Kidney tubule cell (primary cell): Measurements from ENCODE around the gene MAML2.

Source experiments
- DNase-seq: peaks from one replicate; pipeline ENCODE4 v3.0.0-alpha.2; 2018; ENCODE audit warnings: low spot score

The MAML2 gene

DNA sequence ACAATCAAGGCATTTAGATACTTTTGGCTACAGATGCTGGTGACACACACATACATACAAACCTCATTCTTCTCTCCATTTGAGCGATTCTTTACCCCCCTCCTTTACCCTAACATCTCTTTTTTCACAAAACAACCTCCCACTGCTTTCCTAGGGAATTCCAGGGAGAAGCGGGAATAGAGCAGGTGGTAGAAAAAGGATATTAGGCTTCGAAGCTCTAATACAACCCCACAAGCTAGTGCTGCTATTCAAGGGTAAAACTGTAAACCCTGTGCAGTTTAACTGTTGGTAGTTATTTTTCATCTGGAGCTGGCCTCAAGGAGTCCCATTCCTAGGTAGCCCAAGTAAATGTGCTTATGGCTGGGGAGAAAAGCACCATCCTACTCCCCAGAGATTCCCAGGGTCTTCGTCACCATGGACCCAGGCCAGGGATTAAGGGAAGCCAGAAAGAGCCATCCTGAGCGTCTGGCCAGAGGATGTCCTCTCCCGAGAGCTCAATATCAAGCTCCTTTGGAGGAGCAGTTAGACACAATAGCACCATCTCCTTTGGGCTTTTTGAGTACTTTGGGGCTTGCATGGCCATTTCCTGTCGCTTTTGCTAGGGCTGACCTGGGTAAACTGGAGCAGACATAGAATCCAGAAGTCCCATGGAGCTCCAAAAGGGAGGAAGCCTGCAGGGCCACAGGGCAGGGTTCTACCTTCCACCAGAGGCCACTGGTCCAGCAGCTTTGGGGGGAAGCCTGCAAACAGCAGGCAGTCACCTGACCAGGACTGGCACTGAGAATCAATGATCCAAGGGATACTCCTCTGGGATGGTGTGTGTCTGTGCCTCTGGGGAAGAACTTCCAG lies 3.1 kb downstream of the MAML2 start:
- DNase-seq, result peak; percentile 45

- peak; percentile 81 for DNase-seq
These were observed 3.9 kb downstream of the MAML2 start for GRCh38 chr11:96338910-96339705.

DNA sequence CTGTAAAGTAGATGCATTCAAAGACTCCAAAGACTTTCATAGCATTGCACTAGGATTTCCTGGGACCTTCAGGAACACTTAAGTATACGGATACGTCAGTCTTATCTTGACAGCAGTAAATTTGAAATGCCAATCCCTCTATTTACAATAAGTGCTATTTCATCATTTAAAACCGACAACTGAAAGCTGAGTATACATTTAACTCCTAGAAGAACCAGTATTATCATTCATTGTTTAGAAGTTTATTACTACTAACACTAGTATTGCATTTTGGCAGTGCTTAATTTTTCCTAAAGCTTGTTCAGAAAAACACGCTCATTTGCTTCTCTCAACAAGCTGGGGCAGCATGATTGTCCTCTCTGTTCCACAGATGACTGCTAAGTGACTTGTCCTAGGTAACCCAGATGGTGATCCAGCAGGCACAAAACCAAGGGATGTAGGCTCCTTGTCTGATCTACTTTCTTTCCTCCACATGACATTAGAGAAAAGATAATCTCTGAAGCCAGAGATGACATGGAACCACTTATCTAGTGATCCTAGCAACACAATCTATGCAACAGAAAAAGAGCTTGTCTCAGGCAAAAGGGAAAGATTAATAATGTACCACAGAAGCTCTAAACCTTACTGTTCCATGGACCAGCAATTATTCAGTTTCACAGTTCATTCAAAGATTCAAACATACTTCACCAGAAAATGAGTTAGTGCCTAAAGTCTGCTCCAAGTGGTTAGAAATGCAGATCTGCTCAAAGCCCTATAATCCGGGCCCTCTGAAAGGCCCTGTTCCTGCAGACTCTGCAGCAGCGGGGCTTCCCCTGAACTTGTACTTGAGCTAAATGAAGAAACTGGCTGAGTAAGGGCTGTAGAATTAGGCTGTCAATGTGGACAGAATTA lies 5.2 kb downstream of the MAML2 start:
- DNase-seq, result no peak

- DNase-seq, result no peak
These were observed 7.6 kb downstream of the MAML2 start for GRCh38 chr11:96335388-96335787.

- DNase-seq, result no peak
These were observed 8.8 kb downstream of the MAML2 start for GRCh38 chr11:96334219-96334618.

DNA sequence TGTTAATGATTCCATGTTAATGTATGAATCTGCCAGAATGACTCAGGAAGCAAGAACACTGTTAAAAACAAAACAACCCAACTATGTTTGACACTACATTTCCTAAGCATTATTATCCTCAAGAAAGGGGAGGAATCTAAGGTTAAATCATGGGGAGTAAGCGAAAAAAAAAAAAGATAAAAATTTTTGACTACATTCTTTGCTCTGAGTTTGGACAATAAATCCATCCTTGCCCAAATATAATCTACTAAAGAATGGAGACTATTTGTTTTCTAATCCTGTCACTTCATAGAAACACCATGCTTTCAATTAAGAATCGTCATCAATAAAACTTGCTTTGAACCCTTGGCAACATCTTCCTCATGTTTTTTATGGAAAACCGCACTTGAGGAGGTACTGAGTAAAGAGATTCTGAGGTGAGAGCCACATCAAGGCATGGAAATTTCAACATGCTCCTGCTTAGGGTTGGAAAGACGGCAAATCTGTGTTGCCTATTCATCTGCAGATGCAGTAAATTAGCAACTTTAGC lies 9.7 kb downstream of the MAML2 start:
- no peak for DNase-seq

GRCh38 chr11:96332126-96332771 lies 10.7 kb downstream of the MAML2 start:
- no peak for DNase-seq

DNA sequence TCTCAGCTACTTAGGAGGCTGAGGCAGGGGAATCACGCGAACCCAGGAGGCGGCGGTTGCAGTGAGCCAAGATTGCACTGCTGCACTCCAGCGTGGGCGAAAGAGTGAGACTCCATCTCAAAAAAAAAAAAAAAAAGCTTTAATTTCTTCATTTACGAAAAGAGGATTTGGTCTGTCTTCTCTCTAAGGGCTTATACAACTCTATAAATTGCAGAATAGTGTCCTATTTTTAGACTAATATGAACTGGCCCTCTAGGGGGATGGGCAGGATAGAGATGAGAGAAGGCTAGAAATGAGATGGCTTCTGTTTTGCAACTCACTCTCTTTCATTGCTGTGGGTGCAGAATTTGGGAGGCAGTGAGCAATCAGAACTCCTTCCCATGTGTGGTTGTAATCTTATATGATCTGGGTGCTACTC lies 11.3 kb downstream of the MAML2 start:
- DNase-seq, result no peak

- no peak for DNase-seq
These were observed 12.5 kb downstream of the MAML2 start for GRCh38 chr11:96330511-96330859.

DNA sequence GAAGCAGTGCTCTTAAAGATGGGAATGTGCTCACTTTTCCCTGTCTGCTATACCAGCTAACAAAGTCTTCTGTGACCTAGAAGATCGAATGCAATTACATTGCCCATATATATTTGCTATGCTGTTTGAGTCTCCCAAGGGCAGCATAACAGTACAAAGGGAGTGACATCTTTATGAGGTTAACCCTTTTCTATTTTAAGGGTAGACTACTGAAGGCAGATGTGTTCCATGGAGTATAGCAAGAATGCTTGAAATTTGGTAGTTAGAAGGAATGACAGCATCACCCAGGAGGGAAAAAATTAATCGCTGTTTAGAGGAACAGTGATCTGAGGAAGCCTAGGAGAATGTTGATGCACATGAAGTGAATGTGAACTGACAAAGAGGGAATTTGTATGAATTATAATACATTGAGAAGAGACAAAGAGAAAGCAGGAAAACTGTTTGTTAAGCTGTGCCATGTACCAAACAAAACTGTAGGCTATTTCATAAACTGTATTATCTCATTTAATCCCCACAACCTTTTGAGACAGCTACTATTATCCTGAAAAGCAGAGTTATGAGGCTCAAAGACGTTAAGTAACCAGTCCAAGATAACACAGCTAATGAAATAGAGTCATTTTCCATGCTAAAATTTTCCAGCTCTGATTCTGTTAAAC lies 13.0 kb downstream of the MAML2 start:
- DNase-seq, result no peak

DNA sequence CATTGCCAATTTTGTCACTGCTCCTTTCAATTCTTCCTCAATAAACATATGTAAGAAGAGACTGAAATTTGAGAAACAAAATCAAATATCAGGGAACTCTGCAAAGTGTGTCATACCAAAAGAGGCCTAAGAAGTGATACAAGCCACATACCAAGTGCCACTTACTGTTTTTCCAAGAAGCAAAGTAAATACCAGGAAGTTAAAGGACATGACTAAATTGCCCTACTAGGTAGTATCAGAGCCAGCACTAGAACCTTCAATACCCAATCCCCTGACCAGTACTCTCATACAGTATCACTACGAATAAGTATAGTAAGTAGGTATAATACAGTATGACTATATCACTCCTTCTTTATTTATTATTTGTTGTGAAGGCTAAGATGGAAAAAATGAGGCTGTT lies 13.6 kb downstream of the MAML2 start:
- peak; percentile 64 for DNase-seq

GRCh38 chr11:96328395-96329010 lies 14.5 kb downstream of the MAML2 start:
- no peak for DNase-seq

- DNase-seq, result peak; percentile 54
These were observed 16.0 kb downstream of the MAML2 start for GRCh38 chr11:96326959-96327358.

DNA sequence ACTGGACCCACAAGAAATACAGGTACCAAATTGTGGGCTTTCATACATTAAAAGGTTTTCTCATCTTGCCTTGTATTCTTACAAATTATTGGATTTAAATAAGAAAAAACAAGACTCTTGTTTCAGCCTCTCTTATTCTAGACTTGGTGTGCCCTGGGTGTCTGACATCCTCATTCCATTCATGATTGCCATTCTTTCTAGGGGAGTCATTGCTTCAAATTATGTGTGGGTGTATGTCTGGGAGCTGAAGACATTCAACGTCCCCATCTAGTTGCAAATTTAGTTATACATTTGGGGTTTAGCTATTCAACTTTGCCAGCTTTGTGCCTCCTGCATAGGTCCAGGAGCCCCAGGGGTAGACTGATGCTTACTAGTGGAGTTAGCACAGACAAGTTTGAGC lies 18.1 kb downstream of the MAML2 start:
- DNase-seq, result peak; percentile 93

- no peak for DNase-seq
These were observed 19.4 kb downstream of the MAML2 start for GRCh38 chr11:96323642-96323985.

DNA sequence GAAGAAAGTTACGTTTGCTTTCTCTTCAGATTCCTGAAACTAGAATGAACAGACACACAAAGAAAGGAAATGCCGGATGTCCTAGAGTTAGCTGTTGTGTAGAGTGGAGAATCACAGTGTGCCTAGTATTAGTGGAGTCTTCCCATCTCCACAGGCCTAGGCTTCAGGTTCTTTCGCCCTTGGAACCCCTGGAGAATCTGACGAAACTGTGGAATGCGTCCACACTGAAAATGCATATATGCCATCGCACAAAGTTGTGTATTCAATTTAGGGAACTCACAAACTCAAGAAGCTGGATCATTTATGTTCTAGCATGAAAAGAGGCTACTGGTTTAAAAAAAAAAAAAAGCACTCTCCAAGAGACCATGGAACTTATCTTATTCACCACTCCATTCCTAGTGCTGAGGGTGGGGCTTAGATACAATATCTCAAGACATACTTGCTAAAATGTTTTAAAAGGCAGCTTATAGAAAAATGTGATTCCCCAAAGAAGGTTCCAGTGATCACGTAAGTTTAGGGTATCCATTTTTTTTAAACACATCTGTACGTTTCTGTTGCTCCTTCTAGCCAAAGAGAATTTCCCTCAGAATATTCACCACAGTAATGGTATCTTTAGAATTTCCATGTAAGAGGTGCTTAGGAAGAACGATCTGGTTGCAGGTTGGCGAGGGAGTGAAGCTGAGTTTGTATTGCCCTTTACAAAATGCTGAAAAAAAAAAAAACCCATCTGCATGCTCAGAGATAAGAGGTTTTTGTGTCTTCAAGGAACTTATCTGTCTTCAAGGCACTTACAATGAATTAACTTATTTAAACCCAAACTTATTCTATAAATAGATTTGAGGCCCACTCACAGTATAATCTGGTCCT lies 20.0 kb downstream of the MAML2 start:
- no peak for DNase-seq

GRCh38 chr11:96321091-96321490 lies 21.9 kb downstream of the MAML2 start:
- DNase-seq, result no peak

GRCh38 chr11:96319898-96320656 lies 22.9 kb downstream of the MAML2 start:
- DNase-seq, result peak; percentile 50

- no peak for DNase-seq
These were observed 24.1 kb downstream of the MAML2 start for GRCh38 chr11:96318850-96319249.
